Transverse colon (tissue), 3 donors: ENCODE results near the gene RALGAPA1.

ENCODE experiments used
- EP300 ChIP-seq: sonication (generic); formaldehyde crosslinking; IDR thresholded peaks from one replicate; pipeline ENCODE4 v1.6.1; 2017; ENCODE audit warnings: antibody characterized with exemption, low read depth
- POLR2A ChIP-seq: fragments of 450-650 bp; IDR thresholded peaks from one replicate; pipeline ENCODE4 v1.6.1; 2016; ENCODE audit warnings: antibody characterized with exemption, mild to moderate bottlenecking, moderate library complexity
- TF ChIP-seq, protein P1 (sequence below), 5 experiments: fragments of 200-600 bp in 3 of 5; fragments of 450-650 bp in 2 of 5; sonication (generic) in 3 of 5; IDR thresholded peaks; 1 replicate in 2 of 5; 2 replicates in 3 of 5; pipeline ENCODE4 v1.5.1; 2016 to 2017; ENCODE audit warnings: antibody characterized with exemption in 5 of 5, inconsistent platforms in 3 of 5, mild to moderate bottlenecking in 2 of 5, moderate library complexity in 1 of 5

DNA sequence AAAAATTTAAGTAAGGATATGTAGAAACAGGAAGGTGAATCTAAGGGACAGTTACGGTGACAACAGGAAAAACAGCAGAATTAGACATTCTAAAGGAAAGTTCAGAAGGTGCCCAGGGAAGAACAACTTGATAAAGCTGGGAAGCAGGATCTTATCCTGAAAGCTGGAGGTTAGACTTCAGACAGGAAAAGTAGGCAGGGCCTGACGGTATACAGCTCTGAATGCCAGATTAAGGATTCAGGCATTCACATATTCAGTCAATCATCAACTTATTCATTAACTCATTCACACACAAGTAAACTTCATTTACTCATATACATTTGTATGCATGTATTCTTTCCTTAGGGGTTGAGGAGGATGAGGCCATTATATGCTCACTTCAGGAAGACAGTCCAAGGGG lies 81.3 kb downstream of the RALGAPA1 start:
- TF ChIP-seq, protein P1, sequence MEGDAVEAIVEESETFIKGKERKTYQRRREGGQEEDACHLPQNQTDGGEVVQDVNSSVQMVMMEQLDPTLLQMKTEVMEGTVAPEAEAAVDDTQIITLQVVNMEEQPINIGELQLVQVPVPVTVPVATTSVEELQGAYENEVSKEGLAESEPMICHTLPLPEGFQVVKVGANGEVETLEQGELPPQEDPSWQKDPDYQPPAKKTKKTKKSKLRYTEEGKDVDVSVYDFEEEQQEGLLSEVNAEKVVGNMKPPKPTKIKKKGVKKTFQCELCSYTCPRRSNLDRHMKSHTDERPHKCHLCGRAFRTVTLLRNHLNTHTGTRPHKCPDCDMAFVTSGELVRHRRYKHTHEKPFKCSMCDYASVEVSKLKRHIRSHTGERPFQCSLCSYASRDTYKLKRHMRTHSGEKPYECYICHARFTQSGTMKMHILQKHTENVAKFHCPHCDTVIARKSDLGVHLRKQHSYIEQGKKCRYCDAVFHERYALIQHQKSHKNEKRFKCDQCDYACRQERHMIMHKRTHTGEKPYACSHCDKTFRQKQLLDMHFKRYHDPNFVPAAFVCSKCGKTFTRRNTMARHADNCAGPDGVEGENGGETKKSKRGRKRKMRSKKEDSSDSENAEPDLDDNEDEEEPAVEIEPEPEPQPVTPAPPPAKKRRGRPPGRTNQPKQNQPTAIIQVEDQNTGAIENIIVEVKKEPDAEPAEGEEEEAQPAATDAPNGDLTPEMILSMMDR (IDR thresholded peaks at IDR 0.05) = no peak
- no peak for TF ChIP-seq POLR2A
- no peak for TF ChIP-seq EP300
